Left hindlimb (tissue), 1 donor: Measurements from ENCODE around the gene RNASE9.
A peak's percentile ranks its signal among the peaks of the same experiment; 100 is the strongest.
"Not testable (repeated sequence)": the region's sequence is repeated elsewhere in the genome, so short reads cannot be mapped to it uniquely, and the experiment has no call there.

Experiments used
- DNase-seq: peaks from one replicate; pipeline ENCODE4 v3.0.0-alpha.2; 2018

The RNASE9 gene

DNA sequence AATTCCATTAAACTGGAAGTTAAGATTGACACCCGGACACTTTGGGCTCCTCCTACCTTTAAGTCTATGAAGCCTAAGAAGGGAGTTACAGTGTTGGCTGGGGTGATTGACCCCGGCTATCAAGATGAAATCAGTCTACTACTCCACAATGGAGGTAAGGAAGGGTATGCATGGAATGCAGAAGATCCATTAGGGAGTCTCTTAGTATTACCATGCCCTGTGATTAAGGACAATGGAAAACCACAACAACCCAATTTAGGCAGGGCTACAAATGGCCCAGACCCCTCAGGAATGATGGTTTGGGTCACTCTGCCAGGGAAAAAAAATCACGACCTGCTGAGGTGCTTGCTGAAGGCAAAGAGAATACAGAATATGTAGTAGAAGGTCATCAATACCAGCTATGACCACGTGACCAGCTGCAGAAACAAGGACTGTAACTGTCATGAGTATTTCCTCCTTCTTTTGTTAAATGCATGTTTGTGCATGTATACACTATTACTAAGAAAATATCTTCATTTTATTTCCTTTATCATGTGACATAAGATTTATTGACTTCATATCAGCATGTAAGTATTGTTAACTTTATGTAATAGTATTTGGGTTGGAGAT is 11.6 kb upstream of the RNASE9 start:
- not testable (repeated sequence) for DNase-seq

DNA sequence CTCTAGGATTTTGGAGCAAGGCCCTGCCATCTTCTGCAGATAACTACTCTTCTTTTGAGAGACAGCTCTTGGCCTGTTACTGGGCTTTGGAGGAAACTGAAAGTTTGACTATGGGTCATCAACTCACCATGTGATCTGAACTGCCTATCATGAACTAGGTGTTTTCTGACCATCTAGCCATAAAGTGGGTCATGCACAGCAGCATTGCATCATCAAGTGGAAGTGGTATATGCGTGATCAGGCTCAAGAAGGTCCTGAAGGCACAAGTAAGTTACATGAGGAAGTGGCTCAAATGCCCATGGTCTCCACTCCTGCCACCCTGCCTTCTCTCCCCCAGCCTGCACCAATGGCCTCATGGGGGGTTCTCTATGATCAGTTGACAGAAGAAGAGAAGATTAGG is 9.9 kb upstream of the RNASE9 start:
- not testable (repeated sequence) for DNase-seq

DNA sequence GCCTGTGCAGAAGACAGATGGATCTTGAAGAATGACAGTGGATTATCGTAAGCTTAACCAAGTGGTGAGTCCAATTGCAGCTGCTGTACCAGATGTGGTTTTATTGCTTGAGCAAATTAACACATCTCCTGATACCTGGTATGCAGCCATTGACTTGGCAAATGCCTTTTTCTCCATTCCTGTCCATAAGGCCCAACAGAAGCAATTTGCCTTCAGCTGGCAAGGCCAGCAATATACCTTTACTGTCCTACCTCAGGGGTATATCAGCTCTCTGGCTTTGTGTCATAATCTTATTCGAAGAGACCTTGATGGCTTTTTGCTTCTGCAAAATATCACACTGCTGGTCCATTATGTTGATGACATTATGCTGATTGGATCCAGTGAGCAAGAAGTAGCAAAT is 9.0 kb upstream of the RNASE9 start:
- DNase-seq, result not testable (repeated sequence)

DNA sequence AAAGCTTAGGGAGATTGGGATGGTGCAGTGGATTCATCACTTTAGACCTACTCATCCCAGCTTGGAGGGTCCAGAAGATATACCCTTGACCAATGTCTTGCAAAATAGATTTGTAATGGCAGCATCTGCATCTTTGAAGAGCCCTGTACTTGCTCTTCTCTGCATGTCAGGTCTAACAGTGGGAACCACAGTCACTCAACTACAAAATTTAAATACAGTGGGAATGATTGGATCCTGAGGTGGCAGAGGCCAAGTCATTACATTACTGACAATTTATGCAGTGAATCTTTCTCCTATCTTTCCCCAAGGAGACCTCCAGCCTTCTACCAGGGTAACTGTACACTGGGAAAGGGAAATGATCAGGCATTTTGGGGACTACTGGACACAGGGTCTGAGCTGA is 8.2 kb upstream of the RNASE9 start:
- DNase-seq, result no peak

DNA sequence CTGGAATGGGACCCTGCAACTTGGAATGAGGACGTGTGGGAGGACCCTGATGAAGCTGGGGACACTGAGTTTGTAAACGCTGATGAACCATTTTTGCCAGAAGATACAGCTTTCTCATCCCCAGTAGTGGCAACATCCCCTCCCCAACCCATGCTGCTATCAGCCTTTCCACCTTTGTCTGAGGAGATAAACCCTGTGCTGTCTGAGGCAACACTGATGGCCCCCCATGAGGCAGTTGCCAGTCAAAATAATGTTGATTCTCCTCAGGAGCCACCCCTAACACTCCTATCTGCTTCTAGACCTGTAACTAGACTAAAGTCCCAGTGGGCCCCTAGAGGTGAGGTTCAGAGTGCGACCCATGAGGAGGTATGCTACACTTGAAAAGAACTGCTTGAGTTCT is 7.5 kb upstream of the RNASE9 start:
- no peak for DNase-seq

DNA sequence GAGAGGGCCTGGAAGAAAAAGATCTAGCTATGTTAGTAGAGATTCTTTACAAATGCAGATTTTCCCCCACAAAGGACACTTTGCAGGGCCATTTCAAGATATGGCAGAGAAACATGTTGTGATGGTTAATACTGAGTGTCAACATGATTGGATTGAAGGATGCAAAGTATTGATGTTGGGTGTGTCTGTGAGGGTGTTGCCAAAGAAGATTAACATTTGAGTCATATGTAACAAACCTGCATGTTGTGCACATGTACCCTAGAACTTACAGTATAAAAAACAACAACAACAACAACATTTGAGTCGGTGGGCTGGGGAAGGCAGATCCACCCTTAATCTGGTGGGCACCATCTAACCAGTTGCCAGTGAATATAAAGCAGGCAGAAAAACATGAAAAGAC is 6.4 kb upstream of the RNASE9 start:
- not testable (repeated sequence) for DNase-seq

DNA sequence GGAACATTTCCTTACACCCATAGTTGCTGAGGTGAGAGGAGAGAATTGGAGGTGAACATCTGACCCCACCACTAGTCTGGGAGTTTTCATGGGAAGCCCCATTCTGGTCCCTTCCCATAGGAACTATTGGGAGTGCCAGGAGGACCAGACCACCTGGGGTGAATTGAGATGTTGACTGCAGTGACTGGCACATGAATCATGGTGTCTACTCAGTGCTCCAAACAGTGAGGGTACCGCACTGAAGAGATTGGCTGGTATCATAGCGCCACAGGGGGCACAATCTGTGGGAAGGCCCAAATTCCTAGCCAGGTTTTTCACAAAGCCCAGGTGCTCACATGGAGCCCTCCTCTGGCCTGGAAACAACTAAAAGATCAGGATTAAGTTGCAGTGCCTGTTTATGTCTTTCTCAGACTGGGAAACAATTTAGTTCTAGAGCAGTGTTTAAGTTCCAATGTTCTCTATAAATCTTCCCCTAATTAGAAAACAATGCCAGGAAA is 3.7 kb upstream of the RNASE9 start:
- no peak for DNase-seq

DNA sequence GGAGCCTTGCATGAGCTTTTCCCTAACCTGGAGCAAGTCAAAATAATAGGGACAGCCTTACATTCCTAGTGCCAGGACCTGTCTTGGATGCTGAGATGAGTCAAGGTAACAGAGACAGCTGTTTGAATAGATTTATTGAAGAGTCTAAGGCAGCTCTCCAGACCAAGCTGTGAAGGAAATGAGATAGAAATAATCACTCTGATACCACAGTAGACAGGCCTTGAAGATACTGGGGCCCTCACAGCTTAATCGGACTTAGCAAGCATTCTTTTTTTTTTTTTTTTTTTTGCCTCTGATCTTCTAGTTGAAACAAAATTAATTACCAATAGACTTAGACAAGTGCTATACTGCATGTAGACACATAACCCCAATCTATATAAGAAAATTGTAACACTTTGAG is 3.1 kb upstream of the RNASE9 start:
- no peak for DNase-seq

DNA sequence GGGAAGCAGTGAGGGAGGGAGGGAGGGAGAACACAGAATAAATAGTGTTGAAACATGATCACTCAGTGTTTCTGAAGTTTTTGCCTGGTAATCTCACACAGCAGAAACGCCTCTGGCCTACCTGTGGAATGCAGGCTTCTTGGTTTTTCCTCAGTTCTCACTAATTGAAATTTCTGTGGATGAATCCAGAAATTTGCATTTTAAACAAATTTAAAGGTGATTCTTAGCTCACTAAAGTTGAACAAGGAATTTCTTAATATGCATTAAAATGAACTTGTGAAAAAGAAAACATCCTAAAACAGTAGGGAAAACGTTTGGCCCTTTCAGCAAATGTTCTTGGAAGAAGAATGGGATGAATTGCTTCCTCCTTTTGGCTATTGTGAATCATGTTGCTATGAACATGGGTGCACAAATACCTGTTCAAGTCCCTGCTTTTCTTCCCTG is 1.4 kb downstream of the RNASE9 start:
- no peak for DNase-seq

DNA sequence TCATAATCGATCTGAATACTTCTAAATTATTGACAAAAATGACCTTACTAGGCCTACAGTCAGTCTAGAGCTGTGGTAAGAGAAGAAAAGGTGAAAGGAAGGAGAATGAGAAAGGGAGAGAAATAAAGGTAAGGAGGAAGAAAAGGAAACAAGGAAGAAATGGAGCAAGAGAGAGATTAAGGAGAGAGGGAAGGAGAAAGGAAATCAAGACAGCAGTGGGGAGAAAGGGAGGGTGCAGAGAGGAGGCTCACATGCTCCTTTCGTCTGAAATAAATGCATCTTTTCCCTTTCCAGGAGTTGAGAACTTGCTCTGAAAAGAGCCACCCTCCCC is 3.7 kb downstream of the RNASE9 start:
- no peak for DNase-seq

DNA sequence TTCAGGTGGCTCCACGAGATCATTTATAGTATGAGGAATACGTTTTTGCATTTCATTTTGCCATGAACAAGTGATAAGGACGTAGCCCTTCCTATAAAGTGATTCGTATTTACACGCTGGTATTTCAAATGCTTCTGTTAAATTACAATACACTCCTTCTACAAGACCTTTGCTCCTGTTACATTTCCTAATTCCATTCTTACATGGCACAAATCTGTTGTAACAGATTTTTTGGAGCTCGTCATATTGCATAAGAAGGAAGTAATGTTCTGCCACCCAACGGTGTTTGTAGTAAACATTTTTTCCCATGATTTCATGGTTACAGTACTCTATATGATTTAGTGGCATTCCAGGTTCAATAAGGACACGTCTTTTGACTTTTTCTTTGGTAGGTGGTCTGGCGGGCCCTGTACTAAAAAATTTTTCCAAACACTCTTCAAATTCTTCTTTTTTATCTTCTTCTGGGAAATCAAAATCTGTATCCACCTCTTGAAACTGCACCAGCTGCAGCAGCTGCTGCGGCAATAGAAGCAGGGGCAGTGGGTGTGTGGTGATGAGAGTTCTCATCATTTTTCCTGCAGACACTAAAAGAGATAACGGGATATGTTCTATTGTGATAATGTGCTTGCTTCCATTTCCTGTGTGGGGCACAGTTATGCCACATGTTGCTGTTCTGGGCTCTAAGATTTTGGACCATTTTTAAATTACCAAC is 4.2 kb downstream of the RNASE9 start:
- no peak for DNase-seq

DNA sequence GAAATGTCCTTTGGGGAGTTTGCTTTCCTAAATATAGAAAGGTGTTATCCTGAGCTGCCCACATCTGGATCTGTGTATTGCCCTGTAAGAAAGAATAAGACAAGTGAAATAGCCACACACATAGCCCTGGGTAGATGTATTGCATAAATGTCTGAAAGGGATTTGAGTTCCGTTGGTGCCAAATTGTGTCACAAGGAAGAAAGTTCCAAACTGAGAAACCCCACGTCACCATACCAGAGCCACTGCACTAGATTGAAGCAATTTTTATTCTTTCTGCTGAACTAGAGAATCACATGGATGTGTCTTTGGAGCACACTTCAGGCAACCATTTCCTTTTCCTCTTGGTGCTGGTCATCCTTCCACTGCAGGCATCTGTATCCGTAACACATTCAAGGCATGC is 5.0 kb downstream of the RNASE9 start:
- DNase-seq, result no peak

DNA sequence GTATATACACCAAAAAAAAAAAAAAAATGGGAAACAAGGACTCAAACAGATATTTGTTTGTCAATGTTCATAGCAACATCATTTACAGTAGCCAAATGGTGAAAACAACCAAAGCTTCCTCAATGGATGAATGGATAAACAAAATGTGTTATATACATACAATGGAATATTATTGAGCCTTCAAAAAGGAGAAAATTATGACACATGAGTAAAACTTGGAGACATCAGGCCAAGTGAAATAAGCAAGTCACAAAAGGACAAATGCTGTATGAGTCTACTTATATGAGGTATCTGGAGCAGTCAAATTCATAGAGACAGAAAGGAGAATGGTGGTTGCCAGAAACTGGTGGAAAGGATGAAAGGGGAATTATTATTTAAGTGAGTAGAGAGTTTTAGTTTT is 7.8 kb downstream of the RNASE9 start:
- no peak for DNase-seq

DNA sequence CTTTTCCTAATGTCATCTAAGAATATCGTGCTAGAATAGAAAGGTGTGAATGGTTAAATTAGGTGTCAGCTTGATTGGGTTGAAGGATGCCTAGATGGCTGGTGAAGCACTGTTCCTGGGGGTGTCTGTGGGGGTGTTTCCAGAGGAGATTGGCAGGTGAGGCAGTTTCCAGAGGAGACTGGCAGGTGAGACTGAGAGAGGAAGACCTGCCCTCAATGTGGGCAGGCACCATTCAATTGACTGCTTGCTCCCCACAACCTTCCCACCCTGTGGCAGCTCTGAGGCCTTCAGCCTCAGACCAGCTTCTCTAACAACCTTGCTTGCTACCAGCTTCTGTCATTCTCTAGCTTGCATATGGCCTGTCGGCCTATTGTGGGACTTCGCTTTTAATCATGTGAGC is 9.2 kb downstream of the RNASE9 start:
- DNase-seq, result no peak

DNA sequence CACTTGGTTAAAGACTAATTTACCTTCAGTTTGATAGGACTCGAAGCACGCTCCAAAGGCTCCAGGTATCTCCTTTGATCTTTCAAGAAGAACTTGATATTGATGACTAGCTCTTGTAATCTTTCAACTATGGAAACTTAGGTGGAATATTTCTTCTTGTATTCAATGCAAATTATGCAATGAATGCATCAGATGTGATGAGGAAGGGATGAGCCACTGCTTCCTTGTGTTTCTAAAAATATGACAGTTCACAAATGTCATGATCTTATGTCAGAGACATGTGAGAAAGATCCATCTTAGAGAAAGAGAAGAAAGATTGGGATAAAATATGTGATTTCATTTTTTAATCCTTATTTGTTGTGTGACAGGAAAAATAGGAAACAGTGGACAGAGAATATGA is 9.9 kb downstream of the RNASE9 start:
- no peak for DNase-seq

DNA sequence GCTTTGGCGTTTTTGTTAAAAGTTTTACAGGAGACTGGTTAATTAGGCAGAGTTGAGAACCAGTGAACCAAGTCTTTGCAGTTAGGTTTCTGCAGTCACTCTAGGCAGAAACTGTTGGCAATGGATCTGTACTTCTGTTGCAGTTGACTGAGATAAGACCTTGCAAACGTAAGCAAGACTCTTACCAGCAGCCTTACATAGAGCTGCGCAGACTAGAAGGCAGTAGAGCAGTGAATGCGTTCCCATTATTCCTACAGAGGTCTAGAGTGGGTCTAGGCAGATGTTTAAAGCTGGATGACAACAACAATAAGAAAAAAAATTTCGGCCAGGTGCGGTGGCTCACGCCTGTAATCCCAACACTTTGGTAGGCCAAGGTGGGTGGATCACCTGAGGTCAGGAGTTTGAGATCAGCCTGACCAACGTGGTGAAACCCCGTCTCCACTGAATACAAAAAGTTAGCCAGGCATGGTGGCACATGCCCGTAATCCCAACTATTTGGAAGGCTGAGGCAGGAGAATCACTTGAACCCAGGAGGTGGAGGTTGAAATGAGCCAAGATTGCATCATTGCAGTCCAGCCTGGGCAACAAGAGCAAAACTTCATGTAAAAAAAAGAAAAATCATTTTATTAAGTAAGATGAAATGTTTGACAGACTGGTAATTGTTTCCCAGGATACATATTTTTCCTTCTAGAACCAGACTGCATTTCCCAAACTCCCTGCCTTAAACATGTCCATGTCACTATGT is 12.3 kb downstream of the RNASE9 start:
- no peak for DNase-seq

DNA sequence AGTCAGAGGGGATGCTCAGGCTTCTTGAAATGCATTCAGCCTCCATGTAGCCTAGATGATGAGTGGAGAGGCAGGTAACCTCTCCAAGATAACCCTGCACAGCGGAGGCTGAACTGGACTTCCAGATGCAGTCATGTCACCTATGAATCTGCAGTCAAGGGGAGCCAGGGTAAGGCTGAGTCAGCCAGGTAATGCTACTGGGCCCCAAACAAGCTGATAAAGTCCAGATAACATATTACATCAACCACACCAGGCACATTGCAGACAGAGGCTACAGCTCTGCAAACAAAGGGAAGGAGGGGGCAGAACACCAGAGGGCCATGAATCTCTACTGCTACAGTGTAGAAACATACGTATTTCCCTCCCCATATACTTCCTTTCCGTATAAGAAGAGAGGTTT is 14.0 kb downstream of the RNASE9 start:
- DNase-seq, result no peak

DNA sequence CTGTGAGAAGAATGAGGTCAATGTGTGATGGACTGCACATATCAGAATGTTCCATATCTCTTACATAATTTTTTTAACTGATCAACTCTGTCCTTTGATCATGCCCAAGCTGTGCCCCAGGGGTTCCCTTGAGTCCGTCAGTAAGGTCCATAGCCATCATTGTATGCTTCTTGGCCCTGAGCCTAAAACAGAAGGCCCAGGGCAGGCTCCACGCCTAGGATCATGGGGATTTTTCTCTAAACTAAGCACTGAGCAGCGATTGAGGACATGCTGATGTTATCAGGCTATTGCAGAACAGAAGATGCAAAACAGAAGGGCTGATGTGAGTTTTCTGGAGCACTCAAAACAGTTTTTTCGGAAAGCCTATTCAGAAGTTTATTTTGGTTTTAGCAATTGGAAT is 20.9 kb downstream of the RNASE9 start:
- DNase-seq, result no peak

DNA sequence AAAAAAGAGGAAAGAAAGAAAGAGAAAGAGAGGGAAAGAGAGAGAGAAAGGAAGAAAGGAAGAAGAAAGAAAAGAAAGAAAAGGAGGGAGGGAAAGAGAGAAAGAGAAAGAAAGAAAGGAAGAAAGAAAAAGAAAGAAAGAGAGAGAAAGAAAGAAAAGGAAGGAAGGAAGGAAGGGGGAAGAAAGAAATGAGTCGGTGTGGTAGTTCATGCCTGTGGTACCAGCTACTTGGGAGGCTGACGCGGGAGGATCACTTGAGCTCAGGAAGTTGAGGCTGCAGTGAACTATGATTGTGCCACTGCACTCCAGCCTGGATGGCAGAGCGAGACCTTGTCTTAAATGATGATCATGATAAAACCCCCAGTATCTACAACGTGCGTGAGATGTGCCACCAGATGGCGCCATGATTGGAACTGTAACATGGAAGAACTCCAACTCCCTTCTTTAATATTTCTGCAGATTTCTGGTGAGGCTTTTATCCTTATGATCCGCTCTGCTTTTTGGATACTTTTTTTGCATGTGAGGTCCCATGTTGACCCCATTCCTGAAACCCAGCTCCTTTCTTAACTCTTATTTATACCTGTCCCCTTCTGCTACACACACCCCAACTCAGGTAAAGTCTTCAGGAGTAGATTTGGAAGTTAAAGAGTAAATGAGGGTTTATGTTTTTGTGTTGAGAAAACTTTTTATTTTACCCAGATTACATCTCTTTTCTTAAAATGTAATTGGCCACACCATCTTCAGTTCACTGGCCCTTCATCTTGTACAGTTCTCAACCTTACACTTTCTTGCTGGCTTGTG is 29.9 kb downstream of the RNASE9 start:
- peak; percentile 45 for DNase-seq

DNA sequence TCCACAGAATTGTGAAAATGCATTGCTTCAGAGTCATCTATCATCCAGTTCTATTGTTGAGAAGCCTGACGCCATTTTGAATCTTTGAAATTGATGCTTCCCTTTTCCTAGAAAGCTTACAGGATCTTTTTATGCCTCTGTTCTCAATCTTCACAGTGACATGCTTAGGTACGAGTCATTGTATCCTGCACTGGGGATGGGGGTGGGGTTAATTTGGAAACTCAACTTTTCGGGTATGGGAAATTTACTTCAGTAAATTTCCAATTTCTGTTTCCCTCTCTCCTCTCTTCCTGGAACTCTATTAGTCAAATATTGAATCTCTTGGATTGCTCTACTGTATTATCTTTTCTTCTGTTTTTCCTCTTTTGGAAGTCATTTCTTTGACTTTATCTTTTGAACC is 31.0 kb downstream of the RNASE9 start:
- DNase-seq, result no peak

DNA sequence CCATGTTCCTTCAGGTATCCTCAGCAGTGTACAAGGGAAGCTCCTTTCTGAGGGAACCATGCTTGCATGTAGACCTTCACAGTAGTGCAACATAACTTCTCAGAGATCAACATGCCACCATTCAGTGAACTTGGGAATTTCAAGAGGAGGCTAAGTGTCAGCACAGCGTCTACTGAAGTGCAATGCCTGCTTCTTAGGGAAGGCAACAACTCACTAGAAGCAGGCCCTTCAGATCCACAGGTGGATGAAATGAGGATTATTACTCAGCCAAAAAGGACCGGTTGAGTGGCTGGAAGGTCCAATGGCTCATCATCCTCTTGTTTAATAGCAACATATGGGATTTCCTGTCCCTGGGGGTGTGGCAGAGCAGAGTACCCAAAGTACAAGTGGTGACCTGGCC is 36.8 kb downstream of the RNASE9 start:
- DNase-seq, result no peak

DNA sequence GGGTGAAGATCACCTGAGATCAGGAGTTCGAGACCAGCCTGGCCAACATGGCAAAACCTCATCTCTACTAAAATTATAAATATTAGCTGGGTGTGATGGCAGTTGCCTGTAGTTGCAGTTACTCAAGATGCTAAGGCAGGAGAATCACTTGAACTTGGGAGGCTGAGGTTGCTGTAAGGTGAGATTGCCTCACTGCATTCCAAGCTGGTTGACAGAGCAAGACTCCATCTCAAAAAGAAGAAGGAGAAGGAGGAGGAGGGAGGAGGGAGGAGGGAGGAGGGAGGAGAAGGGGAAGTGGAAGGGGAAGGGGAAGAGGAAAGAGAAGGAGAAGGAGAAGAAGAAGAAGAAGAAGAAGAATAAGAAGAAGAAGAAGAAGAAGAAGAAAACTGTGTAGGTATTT is 38.5 kb downstream of the RNASE9 start:
- DNase-seq, result no peak

DNA sequence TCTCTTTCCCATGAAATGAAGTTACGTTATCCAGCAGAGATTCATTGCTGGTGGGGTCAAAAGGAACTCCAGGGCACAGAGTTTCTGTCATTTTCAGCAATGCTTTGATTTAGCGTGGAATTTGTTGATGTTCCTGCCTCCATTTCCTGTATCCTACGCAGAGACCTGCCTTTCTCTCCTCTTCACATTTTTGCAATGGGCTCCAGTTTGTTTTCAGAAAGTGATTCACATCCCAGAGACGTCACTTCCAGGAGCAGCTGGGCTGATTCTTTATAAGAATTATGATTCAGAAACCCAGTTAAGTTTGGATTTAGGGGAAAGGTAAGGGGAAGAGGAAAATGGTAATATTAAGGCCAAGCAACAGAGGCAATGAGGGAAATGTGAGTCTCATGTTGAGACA is 43.9 kb downstream of the RNASE9 start:
- DNase-seq, result no peak
